Uterus (tissue), 2 donors: ENCODE measurements around the gene FLOT1.

Experiments
- POLR2A ChIP-seq, 2 donors: fragments of 450-650 bp; IDR thresholded peaks; one replicate each; pipeline ENCODE4 v1.6.1; 2016; ENCODE audit warnings: antibody characterized with exemption in 2 of 2, mild to moderate bottlenecking in 1 of 2, moderate library complexity in 1 of 2
- TF ChIP-seq, protein P1 (sequence below), 4 experiments: fragments of 200-600 bp in 2 of 4; fragments of 450-650 bp in 2 of 4; sonication (generic) in 2 of 4; IDR thresholded peaks; one replicate each; pipeline ENCODE4 v1.5.1; 2016 to 2019; ENCODE audit warnings: antibody characterized with exemption in 4 of 4, mild to moderate bottlenecking in 2 of 4, moderate library complexity in 1 of 4

DNA sequence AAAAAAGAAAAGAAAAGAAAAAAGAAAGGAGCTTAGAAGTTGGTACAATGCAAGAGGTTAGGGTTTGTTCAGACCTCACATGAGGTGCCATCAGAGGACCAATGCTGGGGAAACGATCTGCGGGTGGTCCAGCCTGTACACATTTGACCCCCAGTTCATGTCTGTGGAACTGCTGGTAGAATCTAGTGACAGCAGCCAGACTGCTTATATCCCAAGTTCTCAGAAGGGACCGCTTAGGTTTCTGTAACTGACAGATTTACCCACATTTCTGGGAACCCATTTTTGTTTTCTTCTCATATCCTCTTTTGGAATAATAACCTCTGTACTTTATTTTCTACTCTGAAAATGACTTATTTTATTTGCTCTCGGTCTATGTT, 60.7 kb downstream of the FLOT1 start:
- TF ChIP-seq, protein P1, sequence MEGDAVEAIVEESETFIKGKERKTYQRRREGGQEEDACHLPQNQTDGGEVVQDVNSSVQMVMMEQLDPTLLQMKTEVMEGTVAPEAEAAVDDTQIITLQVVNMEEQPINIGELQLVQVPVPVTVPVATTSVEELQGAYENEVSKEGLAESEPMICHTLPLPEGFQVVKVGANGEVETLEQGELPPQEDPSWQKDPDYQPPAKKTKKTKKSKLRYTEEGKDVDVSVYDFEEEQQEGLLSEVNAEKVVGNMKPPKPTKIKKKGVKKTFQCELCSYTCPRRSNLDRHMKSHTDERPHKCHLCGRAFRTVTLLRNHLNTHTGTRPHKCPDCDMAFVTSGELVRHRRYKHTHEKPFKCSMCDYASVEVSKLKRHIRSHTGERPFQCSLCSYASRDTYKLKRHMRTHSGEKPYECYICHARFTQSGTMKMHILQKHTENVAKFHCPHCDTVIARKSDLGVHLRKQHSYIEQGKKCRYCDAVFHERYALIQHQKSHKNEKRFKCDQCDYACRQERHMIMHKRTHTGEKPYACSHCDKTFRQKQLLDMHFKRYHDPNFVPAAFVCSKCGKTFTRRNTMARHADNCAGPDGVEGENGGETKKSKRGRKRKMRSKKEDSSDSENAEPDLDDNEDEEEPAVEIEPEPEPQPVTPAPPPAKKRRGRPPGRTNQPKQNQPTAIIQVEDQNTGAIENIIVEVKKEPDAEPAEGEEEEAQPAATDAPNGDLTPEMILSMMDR (IDR thresholded peaks at IDR 0.05): no peak
- TF ChIP-seq POLR2A (IDR thresholded peaks at IDR 0.05): no peak
